ENCODE results near the gene SENP1.

SENP1 gene

DNA sequence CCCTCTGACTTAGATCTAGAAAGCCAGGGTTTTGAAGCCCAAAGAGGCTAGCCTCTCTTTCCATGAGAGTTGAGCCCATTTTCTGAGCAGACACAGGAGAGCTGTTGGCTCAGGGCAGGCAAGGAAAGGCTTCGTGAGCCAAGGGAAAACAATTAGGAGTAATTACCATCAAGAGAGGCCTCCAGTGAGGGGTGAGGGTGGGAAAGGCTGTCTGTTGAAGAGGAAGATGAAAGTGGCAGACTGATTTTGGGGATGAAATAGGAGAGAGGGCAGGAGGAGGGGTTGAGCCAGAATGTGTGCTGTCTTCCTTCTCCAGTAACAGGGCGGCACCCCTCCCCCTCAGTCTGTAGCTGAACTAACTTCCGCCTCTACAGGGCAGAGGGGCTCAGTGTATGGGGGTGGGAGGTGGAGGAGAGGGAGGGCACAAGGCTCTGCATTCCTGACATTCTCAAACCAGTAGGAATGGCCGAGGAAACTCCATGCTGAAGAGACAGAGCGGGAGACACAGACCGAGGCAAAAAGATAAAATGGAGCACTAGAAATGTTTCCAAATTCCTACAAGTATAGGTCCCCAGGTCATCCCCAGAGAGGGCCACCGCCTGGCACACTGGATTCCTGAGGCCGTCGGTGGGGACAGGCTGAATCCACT lies 68.5 kb downstream of the SENP1 start:
- Histone ChIP-seq H4K20me1 (ENCODE audit: insufficient read depth) (no peaks in the 10 kb centered on the region), H3K9ac (no peak overlapping the region), H3K4me3 (IDR thresholded peaks at IDR 0.05; ENCODE audit: insufficient read depth, low read depth, low read length) (no peak overlapping the region), H3K36me3 (ENCODE audit: insufficient read depth) (no peaks in the 10 kb centered on the region), H2AFZ (ENCODE audit: low read depth) (no peak overlapping the region), H3K27ac (no peak overlapping the region), H3K27me3 (ENCODE audit: insufficient read depth, low read depth) (no peaks in the 10 kb centered on the region), H3K79me2 (ENCODE audit: insufficient read depth, low read depth) (no peaks in the 10 kb centered on the region), H3K4me1 (ENCODE audit: low read depth, poor library complexity, severe bottlenecking) (no peaks in the 10 kb centered on the region), H3K4me2 (no peak overlapping the region)
- TF ChIP-seq, protein P1, sequence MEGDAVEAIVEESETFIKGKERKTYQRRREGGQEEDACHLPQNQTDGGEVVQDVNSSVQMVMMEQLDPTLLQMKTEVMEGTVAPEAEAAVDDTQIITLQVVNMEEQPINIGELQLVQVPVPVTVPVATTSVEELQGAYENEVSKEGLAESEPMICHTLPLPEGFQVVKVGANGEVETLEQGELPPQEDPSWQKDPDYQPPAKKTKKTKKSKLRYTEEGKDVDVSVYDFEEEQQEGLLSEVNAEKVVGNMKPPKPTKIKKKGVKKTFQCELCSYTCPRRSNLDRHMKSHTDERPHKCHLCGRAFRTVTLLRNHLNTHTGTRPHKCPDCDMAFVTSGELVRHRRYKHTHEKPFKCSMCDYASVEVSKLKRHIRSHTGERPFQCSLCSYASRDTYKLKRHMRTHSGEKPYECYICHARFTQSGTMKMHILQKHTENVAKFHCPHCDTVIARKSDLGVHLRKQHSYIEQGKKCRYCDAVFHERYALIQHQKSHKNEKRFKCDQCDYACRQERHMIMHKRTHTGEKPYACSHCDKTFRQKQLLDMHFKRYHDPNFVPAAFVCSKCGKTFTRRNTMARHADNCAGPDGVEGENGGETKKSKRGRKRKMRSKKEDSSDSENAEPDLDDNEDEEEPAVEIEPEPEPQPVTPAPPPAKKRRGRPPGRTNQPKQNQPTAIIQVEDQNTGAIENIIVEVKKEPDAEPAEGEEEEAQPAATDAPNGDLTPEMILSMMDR (conservative IDR thresholded peaks at IDR 0.05; ENCODE audit: low read depth, low read length): no peak

DNA sequence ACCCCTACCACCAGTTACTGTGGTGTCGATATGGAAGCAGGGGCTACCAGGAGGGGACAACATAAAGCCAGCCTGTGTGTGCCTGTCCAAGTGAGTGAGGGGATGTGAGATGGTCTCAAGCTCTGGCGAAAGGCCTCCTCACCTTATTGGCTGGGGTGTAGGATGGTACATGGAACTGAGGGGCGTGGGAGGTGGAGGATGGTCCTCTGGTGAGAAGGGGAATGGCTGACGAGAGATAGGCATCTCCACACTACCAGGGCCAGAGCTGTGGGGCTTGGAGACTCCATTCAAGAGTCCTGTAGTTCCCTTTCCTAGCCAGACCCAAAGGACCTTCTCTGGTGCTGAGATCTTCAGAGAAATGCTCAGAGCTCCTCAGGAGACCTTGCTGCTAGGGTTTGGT lies 69.1 kb downstream of the SENP1 start:
- Histone ChIP-seq H4K20me1 (ENCODE audit: insufficient read depth) (no peaks in the 10 kb centered on the region), H3K27ac (no peak overlapping the region), H3K4me1 (ENCODE audit: low read depth, poor library complexity, severe bottlenecking) (no peaks in the 10 kb centered on the region), H3K9ac (no peak overlapping the region), H3K79me2 (ENCODE audit: insufficient read depth, low read depth) (no peaks in the 10 kb centered on the region), H2AFZ (ENCODE audit: low read depth) (no peak overlapping the region), H3K4me3 (IDR thresholded peaks at IDR 0.05; ENCODE audit: insufficient read depth, low read depth, low read length) (no peak overlapping the region), H3K27me3 (ENCODE audit: insufficient read depth, low read depth) (no peaks in the 10 kb centered on the region), H3K36me3 (ENCODE audit: insufficient read depth) (no peaks in the 10 kb centered on the region), H3K4me2 (no peak overlapping the region)
- TF ChIP-seq, protein P1 (conservative IDR thresholded peaks at IDR 0.05; ENCODE audit: low read depth, low read length): no peak

DNA sequence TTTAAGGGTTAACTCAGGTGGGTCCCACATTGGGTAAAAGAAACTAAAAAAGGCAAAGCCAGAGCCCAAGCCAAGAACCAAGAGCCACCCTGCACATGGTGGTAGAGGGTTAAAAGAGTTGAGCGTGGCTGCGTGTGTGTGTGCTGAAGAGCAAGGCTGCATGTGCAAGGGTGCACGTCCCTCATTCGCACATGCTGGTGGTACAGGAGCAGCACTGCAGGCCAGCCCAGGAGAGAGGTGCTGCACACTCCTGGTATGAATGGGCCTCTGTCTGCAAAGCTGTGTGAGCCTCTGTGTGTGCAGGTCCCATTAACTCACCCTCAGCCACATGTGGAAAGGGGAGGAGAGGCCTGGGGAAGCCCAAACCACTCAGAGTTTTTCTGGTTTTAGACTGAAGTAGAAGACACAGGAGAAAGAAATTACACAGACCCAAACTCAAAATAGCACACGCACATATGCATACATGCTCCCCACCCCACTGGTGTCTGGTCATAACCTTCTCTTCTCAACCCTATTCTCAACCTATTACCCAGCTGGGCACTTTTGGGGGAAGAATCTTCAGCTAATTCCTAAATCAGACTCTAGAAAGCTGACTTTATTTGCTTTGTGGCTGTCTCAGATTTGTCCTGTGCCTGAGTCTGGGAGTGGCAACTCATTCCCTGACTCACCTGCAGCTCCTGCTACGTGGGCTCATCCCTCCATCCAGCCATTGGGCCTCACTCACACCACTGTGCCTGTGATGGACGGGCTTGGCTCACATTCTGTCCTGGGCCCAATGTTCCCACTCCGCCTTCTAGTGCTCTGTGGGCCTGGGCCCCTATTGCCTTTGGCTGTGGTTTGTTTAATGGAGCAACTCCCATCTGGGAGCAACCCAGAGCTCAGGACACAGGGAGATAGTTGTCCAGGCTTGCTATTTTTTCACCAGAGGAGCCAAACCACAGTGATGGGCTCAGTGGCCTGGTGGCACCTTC lies 70.8 kb downstream of the SENP1 start:
- no peak overlapping the region for H3K27ac ChIP-seq
- H3K9ac ChIP-seq: no peak overlapping the region
- H2AFZ ChIP-seq (ENCODE audit: low read depth): no peak overlapping the region
- no peaks in the 10 kb centered on the region for H3K79me2 ChIP-seq (ENCODE audit: insufficient read depth, low read depth)
- no peaks in the 10 kb centered on the region for H3K4me1 ChIP-seq (ENCODE audit: low read depth, poor library complexity, severe bottlenecking)
- H3K36me3 ChIP-seq (ENCODE audit: insufficient read depth): no peaks in the 10 kb centered on the region
- H3K27me3 ChIP-seq (ENCODE audit: insufficient read depth, low read depth): no peaks in the 10 kb centered on the region
- no peak overlapping the region for H3K4me2 ChIP-seq
- no peak overlapping the region for H3K4me3 ChIP-seq (IDR thresholded peaks at IDR 0.05; ENCODE audit: insufficient read depth, low read depth, low read length)
- H4K20me1 ChIP-seq (ENCODE audit: insufficient read depth): no peaks in the 10 kb centered on the region
- TF ChIP-seq, protein P1 (conservative IDR thresholded peaks at IDR 0.05; ENCODE audit: low read depth, low read length): no peak

DNA sequence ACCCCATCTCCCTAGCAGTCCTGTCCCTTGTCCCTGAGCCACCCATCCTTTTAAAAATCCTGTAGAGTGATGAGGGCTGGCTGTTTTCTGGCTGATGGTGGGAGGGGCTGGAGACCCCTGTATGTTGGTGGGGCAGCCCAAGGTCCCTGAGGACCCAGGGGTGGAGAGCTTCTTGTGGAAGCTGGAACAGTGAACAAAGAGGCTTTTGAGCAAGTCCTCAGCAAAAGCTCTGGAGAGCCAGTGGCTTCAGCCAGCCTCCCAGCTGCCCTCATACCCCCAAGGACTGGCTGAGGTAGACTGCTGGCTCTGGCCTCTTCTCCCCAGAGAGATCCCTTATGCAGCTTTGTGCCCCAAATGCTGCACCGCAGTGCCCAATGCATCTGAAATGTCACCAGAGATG lies 72.4 kb downstream of the SENP1 start:
- Histone ChIP-seq H3K9ac (no peak overlapping the region), H3K36me3 (ENCODE audit: insufficient read depth) (no peaks in the 10 kb centered on the region), H3K79me2 (ENCODE audit: insufficient read depth, low read depth) (no peaks in the 10 kb centered on the region), H3K4me3 (IDR thresholded peaks at IDR 0.05; ENCODE audit: insufficient read depth, low read depth, low read length) (no peak overlapping the region), H4K20me1 (ENCODE audit: insufficient read depth) (no peaks in the 10 kb centered on the region), H3K4me1 (ENCODE audit: low read depth, poor library complexity, severe bottlenecking) (no peaks in the 10 kb centered on the region), H3K27ac (no peak overlapping the region), H3K4me2 (no peak overlapping the region), H2AFZ (ENCODE audit: low read depth) (no peak overlapping the region), H3K27me3 (ENCODE audit: insufficient read depth, low read depth) (no peaks in the 10 kb centered on the region)
- TF ChIP-seq, protein P1 (conservative IDR thresholded peaks at IDR 0.05; ENCODE audit: low read depth, low read length): no peak
